Chondrocyte (in vitro differentiated cells): ENCODE measurements around the gene AFAP1L2. TPM values are rescaled to one million over a fixed set of nuclear protein-coding genes. Genes with fewer than 3 reads are reported as not detected.
"Not testable (repeated sequence)": the region's sequence is repeated elsewhere in the genome, so short reads cannot be mapped to it uniquely, and the experiment has no call there.

Experiments used
- DNase-seq: peaks from one replicate; pipeline ENCODE4 v3.0.0; 2021; ENCODE audit warnings: mixed read lengths, low spot score
- H3K27ac Mint-ChIP-seq: one replicate; pipeline ENCODE4 v1.8.0; 2021; ENCODE audit warnings: mild to moderate bottlenecking, moderate library complexity, mixed read lengths; ENCODE audit not compliant: unreplicated experiment
- H3K27me3 Mint-ChIP-seq: 2 replicates; pipeline ENCODE4 v1.8.0; 2021; ENCODE audit warnings: low read depth, mixed read lengths
- H3K36me3 Mint-ChIP-seq: 2 replicates; pipeline ENCODE4 v1.8.0; 2021; ENCODE audit warnings: low read depth, mixed read lengths
- H3K4me1 Mint-ChIP-seq: 2 replicates; pipeline ENCODE4 v1.8.0; 2021; ENCODE audit warnings: low read depth, mild to moderate bottlenecking, mixed read lengths
- H3K4me3 Mint-ChIP-seq: one replicate; pipeline ENCODE4 v1.8.0; 2021; ENCODE audit warnings: mild to moderate bottlenecking, moderate library complexity, mixed read lengths; ENCODE audit not compliant: unreplicated experiment
- H3K9me3 Mint-ChIP-seq: 2 replicates; pipeline ENCODE4 v1.8.0; 2021; ENCODE audit warnings: low read depth, mixed read lengths
- CTCF ChIP-seq: fragments of 200-600 bp; sonication (generic); IDR thresholded peaks from 2 replicates; pipeline ENCODE4 v1.5.0; 2021; ENCODE audit warnings: antibody characterized with exemption, mild to moderate bottlenecking, moderate library complexity
- total RNA-seq: library from RNA; stranded (reverse); gene quantifications from 3 replicates; pipeline ENCODE4 v1.2.1, GENCODE V29; 2021

The AFAP1L2 gene
- total RNA-seq, 1 donor from 2014 or later, result 2.9 TPM

GRCh38 chr10:114350751-114351150 lies 53.6 kb downstream of the AFAP1L2 start:
- no peak overlapping the region for H3K4me3 Mint-ChIP-seq
- no peak for TF ChIP-seq CTCF
- H3K9me3 Mint-ChIP-seq, result no peaks in the 10 kb centered on the region
- no peaks in the 10 kb centered on the region for H3K27me3 Mint-ChIP-seq
- no peak overlapping the region for H3K27ac Mint-ChIP-seq
- no peaks in the 10 kb centered on the region for H3K36me3 Mint-ChIP-seq
- no peak for DNase-seq
- peaks cover 51% of the 10 kb centered on the region for H3K4me1 Mint-ChIP-seq

GRCh38 chr10:114349522-114350215 lies 54.6 kb downstream of the AFAP1L2 start:
- no peak for DNase-seq
- H3K36me3 Mint-ChIP-seq, result no peaks in the 10 kb centered on the region
- no peak for TF ChIP-seq CTCF
- H3K27me3 Mint-ChIP-seq, result no peaks in the 10 kb centered on the region
- H3K4me3 Mint-ChIP-seq, result no peak overlapping the region
- peaks cover 46% of the 10 kb centered on the region for H3K4me1 Mint-ChIP-seq
- peak overlapping the region; percentile 2 for H3K27ac Mint-ChIP-seq
- H3K9me3 Mint-ChIP-seq, result no peaks in the 10 kb centered on the region

- not testable (repeated sequence) for H3K9me3 Mint-ChIP-seq, H3K27ac Mint-ChIP-seq, H3K36me3 Mint-ChIP-seq, H3K4me3 Mint-ChIP-seq, H3K27me3 Mint-ChIP-seq, DNase-seq
- peaks cover 51% of the 10 kb centered on the region for H3K4me1 Mint-ChIP-seq
Observed at GRCh38 chr10:114349071-114349470, 55.2 kb downstream of the AFAP1L2 start.

GRCh38 chr10:114347791-114348190 lies 56.5 kb downstream of the AFAP1L2 start:
- Mint-ChIP-seq H3K36me3 (no peaks in the 10 kb centered on the region), H3K4me3 (no peak overlapping the region), H3K27ac (no peak overlapping the region), H3K4me1 (peaks cover 44% of the 10 kb centered on the region), H3K27me3 (no peaks in the 10 kb centered on the region), H3K9me3 (no peaks in the 10 kb centered on the region)
- TF ChIP-seq CTCF, result no peak
- DNase-seq, result no peak

- no peaks in the 10 kb centered on the region for H3K27me3 Mint-ChIP-seq
- no peaks in the 10 kb centered on the region for H3K9me3 Mint-ChIP-seq
Observed at GRCh38 chr10:114347241-114347640, 57.1 kb downstream of the AFAP1L2 start.

More at GRCh38 chr10:114347241-114347640, 57.1 kb downstream of the AFAP1L2 start:
- no peak for DNase-seq
- Mint-ChIP-seq H3K27ac (peak overlapping the region; percentile 35), H3K4me1 (peaks cover 43% of the 10 kb centered on the region), H3K4me3 (no peak overlapping the region), H3K36me3 (no peaks in the 10 kb centered on the region)
- no peak for TF ChIP-seq CTCF
